Neural cell (in vitro differentiated cells): Measurements from ENCODE around the gene ACTL10.

ENCODE experiments used
- EP300 ChIP-seq: fragments of 450-650 bp; conservative IDR thresholded peaks from 2 replicates; pipeline ENCODE4 v1.6.1; 2014; ENCODE audit warnings: antibody characterized with exemption, mild to moderate bottlenecking, moderate library complexity; ENCODE audit not compliant: poor library complexity, severe bottlenecking
- EZH2 ChIP-seq: fragments of 200-600, 300-800 bp; shearing (Covaris generic), sonication (generic); IDR thresholded peaks from 2 replicates; pipeline ENCODE4 v1.6.1; 2014; ENCODE audit warnings: antibody characterized with exemption, low read length, borderline replicate concordance, mild to moderate bottlenecking; ENCODE audit not compliant: insufficient read depth, poor library complexity, severe bottlenecking
- MXI1 ChIP-seq: fragments of 450-650 bp; conservative IDR thresholded peaks from 2 replicates; pipeline ENCODE4 v1.6.1; 2014; ENCODE audit warnings: antibody characterized with exemption, mild to moderate bottlenecking; ENCODE audit not compliant: poor library complexity, severe bottlenecking
- POLR2AphosphoS5 ChIP-seq: IDR thresholded peaks from 2 replicates; pipeline ENCODE4 v1.6.1; 2012
- RAD21 ChIP-seq: fragments of 450-650 bp; conservative IDR thresholded peaks from 2 replicates; pipeline ENCODE4 v1.6.1; 2014; ENCODE audit warnings: antibody characterized with exemption, mild to moderate bottlenecking, moderate library complexity
- SMC3 ChIP-seq: fragments of 450-650 bp; conservative IDR thresholded peaks from 2 replicates; pipeline ENCODE4 v1.6.1; 2014; ENCODE audit warnings: antibody characterized with exemption, mild to moderate bottlenecking, moderate library complexity; ENCODE audit not compliant: poor library complexity
- TAF1 ChIP-seq: IDR thresholded peaks from 2 replicates; pipeline ENCODE4 v1.6.1; 2012; ENCODE audit warnings: low read depth
- TF ChIP-seq, protein P1 (sequence below): fragments of 450-650 bp; IDR thresholded peaks from 2 replicates; pipeline ENCODE4 v1.5.1; 2014; ENCODE audit warnings: antibody characterized with exemption, mild to moderate bottlenecking, moderate library complexity; ENCODE audit not compliant: poor library complexity, severe bottlenecking
- TF ChIP-seq, protein P2 (sequence below): IDR thresholded peaks from 2 replicates; pipeline ENCODE4 v1.6.1; 2012; ENCODE audit warnings: borderline replicate concordance

DNA sequence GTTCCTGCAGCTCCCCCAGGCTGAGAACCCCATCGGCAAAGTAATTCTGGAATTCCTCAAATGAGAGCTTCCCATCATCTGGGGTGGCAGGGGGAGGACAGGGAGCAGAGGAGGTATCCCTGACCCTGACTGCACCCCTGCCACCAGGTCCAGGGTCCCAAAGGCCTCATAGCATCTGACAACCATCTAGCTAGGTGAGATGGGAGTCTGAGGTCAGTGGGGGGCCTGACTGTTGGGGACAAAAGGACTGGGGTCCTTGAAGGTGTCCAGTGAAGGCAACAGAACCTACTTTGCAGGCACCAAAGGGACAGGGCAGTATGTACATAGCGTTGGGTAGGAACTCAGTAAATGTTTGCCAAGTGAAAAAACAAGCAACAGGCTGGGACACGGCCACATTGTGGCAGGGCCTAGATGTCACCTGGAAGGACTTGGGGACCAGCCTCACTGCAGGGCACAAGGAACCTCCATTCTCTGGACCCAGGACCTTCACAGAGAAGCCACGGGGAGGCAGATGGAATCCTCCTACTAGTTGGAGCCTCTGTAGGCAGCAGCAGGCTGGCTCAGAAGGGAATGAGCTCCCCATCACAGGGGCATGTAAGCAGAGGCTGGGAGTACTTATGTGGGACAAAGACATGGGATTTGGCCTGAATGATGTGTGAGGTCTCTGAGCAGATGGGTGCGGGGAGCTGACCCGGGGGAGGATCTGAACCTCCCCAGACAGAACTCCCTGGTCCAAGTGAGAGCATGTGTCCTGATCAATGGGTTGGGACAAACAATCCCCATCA lies 4.2 kb downstream of the ACTL10 start:
- TF ChIP-seq, protein P1, sequence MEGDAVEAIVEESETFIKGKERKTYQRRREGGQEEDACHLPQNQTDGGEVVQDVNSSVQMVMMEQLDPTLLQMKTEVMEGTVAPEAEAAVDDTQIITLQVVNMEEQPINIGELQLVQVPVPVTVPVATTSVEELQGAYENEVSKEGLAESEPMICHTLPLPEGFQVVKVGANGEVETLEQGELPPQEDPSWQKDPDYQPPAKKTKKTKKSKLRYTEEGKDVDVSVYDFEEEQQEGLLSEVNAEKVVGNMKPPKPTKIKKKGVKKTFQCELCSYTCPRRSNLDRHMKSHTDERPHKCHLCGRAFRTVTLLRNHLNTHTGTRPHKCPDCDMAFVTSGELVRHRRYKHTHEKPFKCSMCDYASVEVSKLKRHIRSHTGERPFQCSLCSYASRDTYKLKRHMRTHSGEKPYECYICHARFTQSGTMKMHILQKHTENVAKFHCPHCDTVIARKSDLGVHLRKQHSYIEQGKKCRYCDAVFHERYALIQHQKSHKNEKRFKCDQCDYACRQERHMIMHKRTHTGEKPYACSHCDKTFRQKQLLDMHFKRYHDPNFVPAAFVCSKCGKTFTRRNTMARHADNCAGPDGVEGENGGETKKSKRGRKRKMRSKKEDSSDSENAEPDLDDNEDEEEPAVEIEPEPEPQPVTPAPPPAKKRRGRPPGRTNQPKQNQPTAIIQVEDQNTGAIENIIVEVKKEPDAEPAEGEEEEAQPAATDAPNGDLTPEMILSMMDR, result no peak
- TF ChIP-seq EZH2, result no peak
- TF ChIP-seq TAF1, result no peak
- TF ChIP-seq SMC3, result no peak
- TF ChIP-seq EP300, result no peak
- no peak for TF ChIP-seq POLR2AphosphoS5
- TF ChIP-seq, protein P2, sequence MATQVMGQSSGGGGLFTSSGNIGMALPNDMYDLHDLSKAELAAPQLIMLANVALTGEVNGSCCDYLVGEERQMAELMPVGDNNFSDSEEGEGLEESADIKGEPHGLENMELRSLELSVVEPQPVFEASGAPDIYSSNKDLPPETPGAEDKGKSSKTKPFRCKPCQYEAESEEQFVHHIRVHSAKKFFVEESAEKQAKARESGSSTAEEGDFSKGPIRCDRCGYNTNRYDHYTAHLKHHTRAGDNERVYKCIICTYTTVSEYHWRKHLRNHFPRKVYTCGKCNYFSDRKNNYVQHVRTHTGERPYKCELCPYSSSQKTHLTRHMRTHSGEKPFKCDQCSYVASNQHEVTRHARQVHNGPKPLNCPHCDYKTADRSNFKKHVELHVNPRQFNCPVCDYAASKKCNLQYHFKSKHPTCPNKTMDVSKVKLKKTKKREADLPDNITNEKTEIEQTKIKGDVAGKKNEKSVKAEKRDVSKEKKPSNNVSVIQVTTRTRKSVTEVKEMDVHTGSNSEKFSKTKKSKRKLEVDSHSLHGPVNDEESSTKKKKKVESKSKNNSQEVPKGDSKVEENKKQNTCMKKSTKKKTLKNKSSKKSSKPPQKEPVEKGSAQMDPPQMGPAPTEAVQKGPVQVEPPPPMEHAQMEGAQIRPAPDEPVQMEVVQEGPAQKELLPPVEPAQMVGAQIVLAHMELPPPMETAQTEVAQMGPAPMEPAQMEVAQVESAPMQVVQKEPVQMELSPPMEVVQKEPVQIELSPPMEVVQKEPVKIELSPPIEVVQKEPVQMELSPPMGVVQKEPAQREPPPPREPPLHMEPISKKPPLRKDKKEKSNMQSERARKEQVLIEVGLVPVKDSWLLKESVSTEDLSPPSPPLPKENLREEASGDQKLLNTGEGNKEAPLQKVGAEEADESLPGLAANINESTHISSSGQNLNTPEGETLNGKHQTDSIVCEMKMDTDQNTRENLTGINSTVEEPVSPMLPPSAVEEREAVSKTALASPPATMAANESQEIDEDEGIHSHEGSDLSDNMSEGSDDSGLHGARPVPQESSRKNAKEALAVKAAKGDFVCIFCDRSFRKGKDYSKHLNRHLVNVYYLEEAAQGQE, result no peak
- TF ChIP-seq RAD21, result no peak
- TF ChIP-seq MXI1, result no peak
